Brain microvascular endothelial cell (primary cell): ENCODE data around the gene HCN1.
"Not testable (repeated sequence)": the region's sequence is repeated elsewhere in the genome, so short reads cannot be mapped to it uniquely, and the experiment has no call there.

Experiments used
- DNase-seq: peaks from one replicate; pipeline ENCODE4 v3.0.0-alpha.2; 2020
- H3K27ac ChIP-seq: fragments of 250-450 bp; sonication (Bioruptor Pico); 2 replicates; pipeline ENCODE4 v1.5.1; 2020; ENCODE audit warnings: mild to moderate bottlenecking, moderate library complexity
- H3K27me3 ChIP-seq: fragments of 250-450 bp; sonication (Bioruptor Pico); replicated peaks from 2 replicates; pipeline ENCODE4 v1.5.1; 2020; ENCODE audit warnings: mild to moderate bottlenecking
- H3K36me3 ChIP-seq: fragments of 250-450 bp; sonication (Bioruptor Pico); replicated peaks from 2 replicates; pipeline ENCODE4 v1.5.1; 2020; ENCODE audit warnings: mild to moderate bottlenecking
- H3K4me3 ChIP-seq: 2 replicates; pipeline ENCODE4 v1.5.1; 2011; ENCODE audit warnings: low read depth, mild to moderate bottlenecking, control low read depth, low read length, moderate library complexity
- in situ Hi-C: cut with HindIII; loops from 2 replicates; pipeline ENCODE4 v1.10.0; 2017; ENCODE audit warnings: low sequenced_read_pairs, low pct_ligation_motif_present
- TF ChIP-seq, protein P1 (sequence below): IDR thresholded peaks from 2 replicates; pipeline ENCODE4 v1.5.1; 2011; ENCODE audit warnings: low read depth, mild to moderate bottlenecking, moderate library complexity, low read length, control low read depth, inconsistent platforms; ENCODE audit errors: missing control alignments

The HCN1 gene

DNA sequence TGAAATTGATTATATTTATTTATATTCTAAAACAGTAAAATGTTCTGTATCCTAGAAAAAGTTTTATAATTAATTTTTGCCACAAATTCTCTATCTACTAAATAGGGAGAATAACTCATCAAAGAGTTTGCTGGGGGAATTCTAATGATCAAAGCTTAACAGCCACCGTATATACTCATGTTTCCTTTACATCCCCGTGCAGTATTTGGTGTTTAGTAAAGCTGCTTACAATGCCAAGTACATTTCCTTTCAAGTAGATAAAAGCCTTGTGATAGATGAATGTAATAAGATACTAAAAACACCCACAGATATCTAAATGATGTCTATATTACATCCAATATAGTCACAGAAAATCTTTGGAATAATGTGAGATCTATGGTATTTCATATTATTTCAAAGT lies 312.2 kb downstream of the HCN1 start:
- Histone ChIP-seq H3K27me3 (no peaks in the 10 kb centered on the region), H3K27ac (no peak overlapping the region), H3K36me3 (no peaks in the 10 kb centered on the region), H3K4me3 (no peak overlapping the region)
- TF ChIP-seq, protein P1, sequence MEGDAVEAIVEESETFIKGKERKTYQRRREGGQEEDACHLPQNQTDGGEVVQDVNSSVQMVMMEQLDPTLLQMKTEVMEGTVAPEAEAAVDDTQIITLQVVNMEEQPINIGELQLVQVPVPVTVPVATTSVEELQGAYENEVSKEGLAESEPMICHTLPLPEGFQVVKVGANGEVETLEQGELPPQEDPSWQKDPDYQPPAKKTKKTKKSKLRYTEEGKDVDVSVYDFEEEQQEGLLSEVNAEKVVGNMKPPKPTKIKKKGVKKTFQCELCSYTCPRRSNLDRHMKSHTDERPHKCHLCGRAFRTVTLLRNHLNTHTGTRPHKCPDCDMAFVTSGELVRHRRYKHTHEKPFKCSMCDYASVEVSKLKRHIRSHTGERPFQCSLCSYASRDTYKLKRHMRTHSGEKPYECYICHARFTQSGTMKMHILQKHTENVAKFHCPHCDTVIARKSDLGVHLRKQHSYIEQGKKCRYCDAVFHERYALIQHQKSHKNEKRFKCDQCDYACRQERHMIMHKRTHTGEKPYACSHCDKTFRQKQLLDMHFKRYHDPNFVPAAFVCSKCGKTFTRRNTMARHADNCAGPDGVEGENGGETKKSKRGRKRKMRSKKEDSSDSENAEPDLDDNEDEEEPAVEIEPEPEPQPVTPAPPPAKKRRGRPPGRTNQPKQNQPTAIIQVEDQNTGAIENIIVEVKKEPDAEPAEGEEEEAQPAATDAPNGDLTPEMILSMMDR, result no peak
- in situ Hi-C loops, result no loop called here
- DNase-seq, result no peak

DNA sequence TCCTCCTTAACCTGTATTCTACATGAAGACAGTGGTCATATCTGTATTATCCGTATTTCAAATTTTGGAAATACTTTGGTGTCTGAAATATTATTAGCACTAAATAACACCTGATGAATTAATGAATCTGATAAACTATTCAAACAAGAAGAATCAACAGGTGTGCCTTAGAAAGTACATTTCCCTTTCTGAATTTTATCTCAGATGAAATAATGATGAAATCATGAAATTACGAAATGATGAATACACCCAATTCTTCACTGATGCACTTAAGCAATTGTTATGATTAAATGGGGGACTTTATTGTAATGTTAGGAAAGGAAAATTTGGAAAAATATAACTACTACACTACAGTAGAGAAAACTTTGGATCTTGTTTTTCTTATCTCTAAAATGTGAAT lies 313.6 kb downstream of the HCN1 start:
- TF ChIP-seq, protein P1, result no peak
- in situ Hi-C loops, result no loop called here

DNA sequence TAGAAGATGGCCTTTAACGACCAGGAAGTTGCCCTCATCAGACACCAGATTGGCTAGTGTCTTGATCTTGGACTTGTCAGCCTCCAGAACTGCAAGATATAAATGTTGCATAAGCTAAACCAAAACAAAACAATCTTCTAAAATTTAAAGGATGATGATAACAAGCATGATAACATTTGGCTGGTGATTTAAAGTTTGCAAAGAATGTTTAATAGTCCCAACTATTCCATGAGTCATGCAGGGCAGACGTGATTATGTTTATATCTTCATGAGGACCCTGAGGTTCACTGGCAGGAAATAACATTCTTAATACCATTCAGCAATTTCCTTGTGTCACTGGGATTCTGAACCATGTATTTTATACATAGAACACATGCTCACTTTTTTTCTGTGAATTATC lies 319.8 kb downstream of the HCN1 start:
- no peak overlapping the region for H3K27ac ChIP-seq
- no peaks in the 10 kb centered on the region for H3K36me3 ChIP-seq
- no peak overlapping the region for H3K4me3 ChIP-seq

More for the DNA sequence above, 313.6 kb downstream of the HCN1 start:
- Histone ChIP-seq H3K27me3 (no peaks in the 10 kb centered on the region), H3K36me3 (no peaks in the 10 kb centered on the region), H3K4me3 (no peak overlapping the region), H3K27ac (no peak overlapping the region)
- no peak for DNase-seq

DNA sequence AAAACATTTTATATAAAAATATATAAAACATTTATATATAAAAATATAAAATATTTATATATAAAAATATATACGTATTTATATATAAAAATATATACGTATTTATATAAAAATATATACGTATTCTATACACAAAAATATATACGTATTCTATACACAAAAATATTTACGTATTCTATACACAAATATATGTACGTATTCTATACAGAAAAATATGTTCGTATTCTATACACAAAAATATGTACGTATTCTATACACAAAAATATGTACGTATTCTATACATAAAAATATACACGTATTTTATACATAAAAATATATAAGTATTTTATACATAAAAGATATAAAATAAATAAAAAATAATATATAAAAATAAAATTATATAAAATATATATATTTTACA lies 323.6 kb downstream of the HCN1 start:
- in situ Hi-C loops, result no loop called here
- Histone ChIP-seq H3K27ac (no peak overlapping the region), H3K4me3 (no peak overlapping the region), H3K27me3 (no peaks in the 10 kb centered on the region), H3K36me3 (no peaks in the 10 kb centered on the region)
- TF ChIP-seq, protein P1, result no peak
- DNase-seq, result no peak

More for the DNA sequence above, 319.8 kb downstream of the HCN1 start:
- H3K27me3 ChIP-seq, result no peaks in the 10 kb centered on the region
- TF ChIP-seq, protein P1, result no peak
- in situ Hi-C loops, result no loop called here
- no peak for DNase-seq

DNA sequence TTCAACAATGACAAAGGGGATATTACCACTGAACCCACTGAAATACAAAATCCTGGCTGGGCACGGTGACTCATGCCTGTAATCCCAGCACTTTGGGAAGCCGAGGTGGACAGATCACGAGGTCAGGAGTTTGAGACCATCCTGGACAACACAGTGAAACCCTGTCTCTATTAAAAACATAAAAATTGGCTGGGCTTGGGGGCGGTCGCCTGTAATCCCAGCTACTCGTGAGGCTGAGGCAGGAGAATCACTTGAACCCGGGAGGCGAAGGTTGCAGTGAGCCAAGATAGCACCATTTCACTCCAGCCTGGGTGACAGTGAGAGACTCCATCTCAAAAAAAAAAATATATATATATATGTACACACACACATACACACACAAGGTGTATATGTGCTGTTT lies 324.8 kb downstream of the HCN1 start:
- H3K4me3 ChIP-seq, H3K27ac ChIP-seq, in situ Hi-C loops, H3K27me3 ChIP-seq, H3K36me3 ChIP-seq, DNase-seq: not testable (repeated sequence)

DNA sequence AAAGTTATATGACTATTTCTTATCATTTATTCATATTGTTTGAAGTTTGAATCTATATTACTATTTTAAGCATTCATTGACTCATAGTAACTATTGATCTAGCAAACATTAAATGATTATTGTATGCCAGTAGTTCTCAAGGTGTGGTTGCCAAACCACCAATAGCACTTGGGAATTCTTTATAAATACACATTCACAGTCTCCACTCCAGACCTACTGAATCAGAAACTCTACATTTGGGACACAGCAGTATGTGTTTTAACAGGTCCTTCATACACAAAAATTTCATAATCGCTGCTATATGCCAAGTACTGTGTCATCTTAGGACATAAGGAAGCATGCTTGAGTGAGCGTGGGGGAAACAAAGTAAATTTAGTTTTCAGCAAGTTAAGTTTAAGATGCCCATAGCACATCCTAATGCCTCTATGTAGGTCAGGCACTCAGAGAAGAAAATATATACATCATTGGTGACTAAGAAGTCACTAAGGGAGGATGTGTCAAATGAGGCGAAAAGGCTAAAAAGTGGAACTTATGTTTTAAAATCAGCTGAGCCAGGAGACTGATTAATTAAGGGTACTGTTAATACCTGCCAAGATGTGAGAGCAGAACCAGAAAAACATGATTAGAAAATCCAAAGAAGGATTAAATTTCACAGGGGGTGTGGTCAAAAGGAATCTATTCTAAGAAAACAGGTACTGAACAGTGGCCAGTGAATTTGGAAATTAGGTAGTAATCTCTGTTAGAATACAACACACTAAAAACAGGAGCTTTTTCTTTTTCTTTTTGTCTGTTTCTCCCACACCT lies 340.8 kb downstream of the HCN1 start:
- in situ Hi-C loops, result no loop called here
- TF ChIP-seq, protein P1, result no peak

More for the DNA sequence above, 340.8 kb downstream of the HCN1 start:
- DNase-seq, result no peak
- no peaks in the 10 kb centered on the region for H3K27me3 ChIP-seq
- H3K4me3 ChIP-seq, result no peak overlapping the region
- no peaks in the 10 kb centered on the region for H3K36me3 ChIP-seq
- H3K27ac ChIP-seq, result no peak overlapping the region
